NCI-H82 treated with DMSO at 0.1 percent for 48 hours (cell line): ENCODE results near the gene DYNC1I2.
"Not testable (repeated sequence)": the region's sequence is repeated elsewhere in the genome, so short reads cannot be mapped to it uniquely, and the experiment has no call there.

ENCODE experiments used
- DNase-seq: peaks from one replicate; lab custom pipeline; 2025; ENCODE audit not compliant: unreplicated experiment; lab: John Stamatoyannopoulos, UW

The DYNC1I2 gene

GRCh38 chr2:171711351-171711750 is 24.1 kb downstream of the DYNC1I2 start:
- DNase-seq, result no peak

DNA sequence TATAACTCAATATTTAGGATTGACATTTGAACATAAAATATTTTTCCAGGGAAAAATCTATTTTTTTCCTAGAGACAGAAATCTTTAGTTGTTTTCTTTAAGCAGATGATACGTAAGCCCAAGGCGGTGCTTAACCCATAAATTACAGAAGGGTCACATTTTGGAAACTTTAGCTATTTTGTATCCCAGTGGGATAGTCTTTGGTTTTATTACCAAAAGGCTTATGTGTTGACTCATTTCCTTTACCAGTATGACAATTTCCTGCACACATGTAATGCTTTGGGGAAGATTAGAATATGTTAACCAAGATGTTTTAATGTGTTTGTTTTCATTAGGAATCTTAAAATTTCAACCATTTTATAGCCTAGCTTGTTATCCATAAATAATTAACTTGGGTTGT is 24.8 kb downstream of the DYNC1I2 start:
- DNase-seq, result no peak

- no peak for DNase-seq
These were observed 31.5 kb downstream of the DYNC1I2 start for GRCh38 chr2:171718720-171719119.

DNA sequence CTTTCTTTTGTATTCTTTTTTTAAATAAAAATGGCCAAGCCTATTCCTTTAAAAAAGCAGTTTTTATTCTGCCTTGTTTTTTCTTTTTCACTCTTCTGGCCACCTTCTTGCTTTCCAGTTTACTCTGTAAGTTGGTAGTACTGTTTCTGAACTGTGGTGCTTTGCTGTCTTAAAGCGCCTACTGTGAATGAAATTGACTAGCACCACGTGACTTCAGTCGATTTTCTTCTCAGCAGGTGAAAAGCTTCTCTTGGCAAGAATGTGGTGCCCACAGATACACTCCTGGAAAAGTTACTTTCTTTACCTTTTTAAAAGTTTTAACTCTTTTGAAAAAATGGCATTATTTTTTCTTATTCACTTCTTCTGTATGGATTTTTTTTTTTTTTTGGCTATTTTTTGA is 32.4 kb downstream of the DYNC1I2 start:
- DNase-seq, result no peak

- DNase-seq, result no peak
These were observed 36.7 kb downstream of the DYNC1I2 start for GRCh38 chr2:171723716-171724683.

GRCh38 chr2:171726847-171727450 is 39.7 kb downstream of the DYNC1I2 start:
- no peak for DNase-seq

GRCh38 chr2:171728989-171729951 is 42.0 kb downstream of the DYNC1I2 start:
- DNase-seq, result no peak

- DNase-seq, result no peak
These were observed 42.7 kb downstream of the DYNC1I2 start for GRCh38 chr2:171729952-171730317.

GRCh38 chr2:171735991-171736710 is 48.9 kb downstream of the DYNC1I2 start:
- no peak for DNase-seq

GRCh38 chr2:171741189-171741588 is 53.9 kb downstream of the DYNC1I2 start:
- no peak for DNase-seq

DNA sequence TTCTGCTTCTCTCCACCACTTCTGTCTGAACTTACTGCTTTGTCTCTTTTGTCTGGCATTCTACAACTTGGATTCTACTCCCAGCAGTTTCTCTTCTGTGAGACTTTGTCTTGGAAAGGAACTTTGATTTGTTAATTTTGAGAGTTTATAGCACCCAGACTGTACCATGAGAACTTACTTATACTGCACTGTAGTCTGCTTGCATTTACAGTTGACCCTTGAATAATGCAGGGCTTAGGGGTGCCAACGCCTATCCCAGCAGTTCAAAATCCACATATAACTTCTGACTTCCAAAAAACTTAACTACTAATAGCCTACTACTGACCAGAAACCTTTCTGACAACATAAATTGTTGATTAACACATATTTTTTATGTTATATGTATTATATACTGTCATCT is 55.5 kb downstream of the DYNC1I2 start:
- no peak for DNase-seq

DNA sequence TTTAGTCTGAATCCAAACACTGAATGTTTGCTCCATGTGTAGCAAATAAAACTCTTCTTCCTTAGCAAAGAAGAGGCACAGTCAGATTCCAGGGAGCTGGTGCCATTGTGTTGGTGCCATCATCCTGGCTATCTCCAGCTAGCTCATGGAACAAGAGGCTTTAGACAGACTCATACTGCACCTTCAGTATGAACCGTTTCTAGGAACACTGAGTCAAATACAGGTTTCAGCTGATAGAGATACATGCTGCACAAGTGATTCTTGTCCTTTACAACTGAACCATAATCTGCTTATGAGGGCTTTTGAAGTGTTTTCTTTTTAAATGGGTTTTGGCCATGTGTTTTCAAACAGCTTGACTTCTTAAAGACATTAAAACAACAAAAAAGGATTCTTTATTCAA is 57.9 kb downstream of the DYNC1I2 start:
- DNase-seq, result peak; percentile 30

- no peak for DNase-seq
These were observed 58.5 kb downstream of the DYNC1I2 start for GRCh38 chr2:171745806-171746205.

GRCh38 chr2:171747371-171747770 is 60.1 kb downstream of the DYNC1I2 start:
- DNase-seq, result no peak

- DNase-seq, result no peak
These were observed 67.1 kb downstream of the DYNC1I2 start for GRCh38 chr2:171754254-171754939.

DNA sequence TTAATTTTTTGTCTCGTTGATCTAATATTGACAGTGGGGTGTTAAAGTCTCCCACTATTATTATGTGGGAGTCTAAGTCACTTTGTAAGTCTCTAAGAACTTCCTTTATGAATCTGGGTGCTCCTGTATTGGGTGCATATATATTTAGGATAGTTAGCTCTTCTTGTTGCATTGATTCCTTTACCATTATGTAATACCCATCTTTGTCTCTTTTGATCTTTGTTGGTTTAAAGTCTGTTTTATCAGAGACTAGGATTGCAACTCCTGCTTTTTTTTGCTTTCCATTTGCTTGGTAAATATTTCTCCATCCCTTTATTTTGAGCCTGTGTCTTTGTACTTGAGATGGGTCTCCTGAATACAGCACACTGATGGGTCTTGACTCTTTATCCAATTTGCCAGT is 71.5 kb downstream of the DYNC1I2 start:
- DNase-seq, result not testable (repeated sequence)

DNA sequence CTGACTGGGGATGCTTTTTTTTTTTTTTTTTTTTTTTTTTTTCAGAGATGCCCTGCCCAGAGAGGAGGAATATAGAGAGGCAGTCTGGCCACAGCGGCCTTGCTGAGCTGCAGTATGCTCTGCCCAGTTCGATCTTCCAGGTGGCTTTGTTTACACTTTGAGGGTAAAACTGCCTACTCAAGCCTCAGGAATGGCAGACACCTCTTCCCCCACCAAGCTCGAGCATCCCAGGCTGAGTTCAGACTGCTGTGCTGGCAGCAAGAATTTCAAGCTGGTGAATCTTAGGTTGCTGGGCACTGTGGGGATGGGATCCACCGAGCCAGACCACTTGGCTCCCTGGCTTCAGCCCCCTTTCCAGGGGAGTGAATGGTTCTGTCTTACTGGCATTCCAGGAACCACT is 73.9 kb downstream of the DYNC1I2 start:
- DNase-seq, result not testable (repeated sequence)

- DNase-seq, result no peak
These were observed 75.8 kb downstream of the DYNC1I2 start for GRCh38 chr2:171762879-171763573.

DNA sequence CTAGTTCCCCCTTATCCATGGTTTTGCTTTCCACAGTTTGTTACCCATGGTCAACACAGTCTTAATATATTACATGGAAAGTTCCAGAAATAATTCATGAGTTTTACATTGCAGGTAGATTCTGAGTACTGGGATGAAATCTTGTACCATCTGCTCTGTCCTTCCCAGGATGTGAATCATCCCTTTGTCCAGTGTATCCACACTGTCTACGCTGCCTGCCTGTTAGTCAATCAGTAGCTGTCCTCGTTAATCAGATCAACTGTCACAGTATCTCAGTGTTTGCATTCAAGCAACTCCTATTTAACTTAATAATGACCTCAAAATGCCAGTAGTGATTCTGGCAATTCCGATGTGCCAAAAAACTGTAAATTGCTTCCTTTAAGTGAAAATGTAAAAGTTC is 76.3 kb downstream of the DYNC1I2 start:
- DNase-seq, result no peak
